RWPE2 (cell line): Measurements from ENCODE around the gene NIN.

Experiments
- ATAC-seq: fragments of 200-7000 bp; cut with Tn5 transposase; 3 replicates; pipeline ENCODE4 v1.9.1; 2021; ENCODE audit warnings: low read depth
- DNase-seq: peaks from one replicate; pipeline ENCODE4 v3.0.0-alpha.2; 2020; ENCODE audit warnings: low spot score
- H3K27ac ChIP-seq: fragments of 450-650 bp; 2 replicates; pipeline ENCODE4 v1.5.1; 2017; ENCODE audit warnings: mild to moderate bottlenecking; ENCODE audit not compliant: poor library complexity, severe bottlenecking
- H3K27me3 ChIP-seq: fragments of 250-450 bp; sonication (Bioruptor Pico); 2 replicates; pipeline ENCODE4 v1.5.1; 2021; ENCODE audit warnings: mild to moderate bottlenecking, moderate library complexity; ENCODE audit not compliant: insufficient read depth, poor library complexity, severe bottlenecking
- H3K36me3 ChIP-seq: fragments of 250-450 bp; sonication (Bioruptor Pico); 2 replicates; pipeline ENCODE4 v1.5.1; 2020; ENCODE audit warnings: low read depth, mild to moderate bottlenecking, moderate library complexity
- H3K4me1 ChIP-seq: fragments of 250-450 bp; sonication (Bioruptor Pico); 2 replicates; pipeline ENCODE4 v1.5.1; 2021; ENCODE audit warnings: mild to moderate bottlenecking, moderate library complexity; ENCODE audit not compliant: insufficient read depth, poor library complexity, severe bottlenecking
- H3K4me3 ChIP-seq: fragments of 250-450 bp; sonication (Bioruptor Pico); 2 replicates; pipeline ENCODE4 v1.5.1; 2021; ENCODE audit warnings: mild to moderate bottlenecking, moderate library complexity; ENCODE audit not compliant: severe bottlenecking
- H3K9me3 ChIP-seq: fragments of 250-450 bp; sonication (Bioruptor Pico); 2 replicates; pipeline ENCODE4 v1.5.1; 2021; ENCODE audit warnings: mild to moderate bottlenecking, moderate library complexity; ENCODE audit not compliant: severe bottlenecking
- TF ChIP-seq, protein P1 (sequence below): fragments of 450-650 bp; IDR thresholded peaks from one replicate; pipeline ENCODE4 v1.5.1; 2017; ENCODE audit warnings: mild to moderate bottlenecking, moderate library complexity; ENCODE audit not compliant: poor library complexity, severe bottlenecking

The NIN gene

GRCh38 chr14:50839048-50839447 lies 8.1 kb upstream of the NIN start:
- H3K27ac ChIP-seq = no peak overlapping the region
- TF ChIP-seq, protein P1, sequence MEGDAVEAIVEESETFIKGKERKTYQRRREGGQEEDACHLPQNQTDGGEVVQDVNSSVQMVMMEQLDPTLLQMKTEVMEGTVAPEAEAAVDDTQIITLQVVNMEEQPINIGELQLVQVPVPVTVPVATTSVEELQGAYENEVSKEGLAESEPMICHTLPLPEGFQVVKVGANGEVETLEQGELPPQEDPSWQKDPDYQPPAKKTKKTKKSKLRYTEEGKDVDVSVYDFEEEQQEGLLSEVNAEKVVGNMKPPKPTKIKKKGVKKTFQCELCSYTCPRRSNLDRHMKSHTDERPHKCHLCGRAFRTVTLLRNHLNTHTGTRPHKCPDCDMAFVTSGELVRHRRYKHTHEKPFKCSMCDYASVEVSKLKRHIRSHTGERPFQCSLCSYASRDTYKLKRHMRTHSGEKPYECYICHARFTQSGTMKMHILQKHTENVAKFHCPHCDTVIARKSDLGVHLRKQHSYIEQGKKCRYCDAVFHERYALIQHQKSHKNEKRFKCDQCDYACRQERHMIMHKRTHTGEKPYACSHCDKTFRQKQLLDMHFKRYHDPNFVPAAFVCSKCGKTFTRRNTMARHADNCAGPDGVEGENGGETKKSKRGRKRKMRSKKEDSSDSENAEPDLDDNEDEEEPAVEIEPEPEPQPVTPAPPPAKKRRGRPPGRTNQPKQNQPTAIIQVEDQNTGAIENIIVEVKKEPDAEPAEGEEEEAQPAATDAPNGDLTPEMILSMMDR = no peak
- peak; percentile 21; the same call in 1 of the 3 replicates for ATAC-seq
- H3K27me3 ChIP-seq = no peaks in the 10 kb centered on the region
- H3K9me3 ChIP-seq = no peaks in the 10 kb centered on the region
- H3K36me3 ChIP-seq = no peaks in the 10 kb centered on the region
- no peak for DNase-seq
- H3K4me3 ChIP-seq = no peak overlapping the region
- no peaks in the 10 kb centered on the region for H3K4me1 ChIP-seq

GRCh38 chr14:50837850-50838470 lies 7.0 kb upstream of the NIN start:
- H3K4me3 ChIP-seq = no peak overlapping the region
- no peaks in the 10 kb centered on the region for H3K36me3 ChIP-seq
- DNase-seq (no peak), ATAC-seq (no peak)
- no peaks in the 10 kb centered on the region for H3K4me1 ChIP-seq
- H3K9me3 ChIP-seq = no peaks in the 10 kb centered on the region
- H3K27me3 ChIP-seq = no peaks in the 10 kb centered on the region
- TF ChIP-seq, protein P1 = no peak
- no peak overlapping the region for H3K27ac ChIP-seq

DNA sequence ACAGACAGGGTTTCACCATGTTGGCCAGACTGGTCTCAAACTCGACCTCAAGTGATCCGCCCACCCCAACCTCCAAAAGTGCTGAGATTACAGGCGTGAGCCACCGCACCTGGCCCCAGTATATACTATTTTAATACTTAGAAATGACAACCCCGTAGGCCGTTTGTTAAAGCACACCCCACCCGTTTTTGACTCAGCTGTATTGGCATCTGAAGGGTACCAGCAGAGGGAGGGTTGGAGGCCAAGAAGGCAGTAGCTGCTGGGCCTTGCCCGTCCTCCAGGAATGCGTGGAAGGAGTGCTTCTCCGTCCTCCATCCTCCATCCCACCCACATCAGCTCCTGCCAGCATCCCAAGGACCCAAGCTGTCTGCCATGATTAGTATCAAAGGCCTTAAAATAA lies 6.3 kb upstream of the NIN start:
- H3K4me3 ChIP-seq = no peak overlapping the region
- ATAC-seq (no peak), DNase-seq (no peak)
- H3K4me1 ChIP-seq = no peaks in the 10 kb centered on the region
- TF ChIP-seq, protein P1 = no peak
- no peak overlapping the region for H3K27ac ChIP-seq
- H3K36me3 ChIP-seq = no peaks in the 10 kb centered on the region
- no peaks in the 10 kb centered on the region for H3K9me3 ChIP-seq
- H3K27me3 ChIP-seq = no peaks in the 10 kb centered on the region

DNA sequence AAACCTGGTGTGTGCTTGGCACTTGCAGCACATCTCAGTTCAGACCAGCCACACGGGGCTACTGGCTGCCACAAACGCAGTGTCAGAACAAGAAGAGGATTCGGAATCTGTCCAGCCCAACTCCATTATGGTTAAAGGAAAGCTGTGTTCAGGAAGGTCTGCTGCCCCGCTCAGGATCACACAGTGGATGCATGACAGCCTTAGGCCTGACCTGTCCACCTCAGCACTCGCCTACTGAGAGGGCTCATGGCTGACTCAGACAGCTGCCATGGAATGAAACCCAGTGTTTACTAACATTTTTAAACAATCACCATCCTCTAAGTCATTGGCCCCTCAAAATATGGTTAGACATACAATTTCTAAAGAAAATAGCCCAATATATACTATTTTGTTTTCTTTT lies 5.6 kb upstream of the NIN start:
- DNase-seq = no peak
- H3K27ac ChIP-seq = no peak overlapping the region
- ATAC-seq = peak; percentile 24; the same call in 1 of the 3 replicates

DNA sequence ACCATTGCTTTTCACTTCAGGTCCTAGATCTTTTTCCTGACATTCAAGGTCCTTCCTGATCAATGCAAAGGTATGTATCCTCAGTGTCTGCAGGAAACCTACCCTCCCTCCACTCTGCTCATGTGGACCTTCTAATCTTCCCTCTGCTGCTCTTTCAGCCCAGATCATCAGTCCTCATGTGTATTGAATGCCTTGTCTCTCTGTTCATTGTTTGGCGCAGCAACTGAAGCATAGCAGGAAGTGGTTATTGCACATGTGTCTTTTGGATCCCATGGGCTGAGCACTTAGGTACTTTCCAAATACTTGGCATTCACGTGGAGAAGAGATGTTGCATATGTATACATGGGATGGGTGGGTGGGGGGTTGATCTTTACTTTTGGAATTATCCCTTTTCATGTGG lies 4.3 kb upstream of the NIN start:
- Histone ChIP-seq H3K27me3 (no peaks in the 10 kb centered on the region), H3K4me3 (no peak overlapping the region), H3K4me1 (peaks cover 4% of the 10 kb centered on the region), H3K9me3 (no peaks in the 10 kb centered on the region), H3K36me3 (no peaks in the 10 kb centered on the region), H3K27ac (no peak overlapping the region)
- no peak for ATAC-seq
- DNase-seq = no peak
- TF ChIP-seq, protein P1 = no peak

More for the DNA sequence above, 5.6 kb upstream of the NIN start:
- H3K36me3 ChIP-seq = no peaks in the 10 kb centered on the region
- no peak overlapping the region for H3K4me3 ChIP-seq
- no peaks in the 10 kb centered on the region for H3K9me3 ChIP-seq
- TF ChIP-seq, protein P1 = no peak
- no peaks in the 10 kb centered on the region for H3K27me3 ChIP-seq
- peaks cover 4% of the 10 kb centered on the region for H3K4me1 ChIP-seq
